Stimulated activated CD8-positive, alpha-beta memory T cell treated with anti-CD3 and anti-CD28 coated beads, Interleukin-15, amount 100 ng/mL, for 1 hour (primary cell): Measurements from ENCODE around the gene DUSP8.
"Not testable (repeated sequence)": the region's sequence is repeated elsewhere in the genome, so short reads cannot be mapped to it uniquely, and the experiment has no call there.

Source experiments
- DNase-seq: peaks from one replicate; pipeline ENCODE4 v3.0.0-alpha.2; 2020; ENCODE audit warnings: low read depth

The DUSP8 gene, protein sequence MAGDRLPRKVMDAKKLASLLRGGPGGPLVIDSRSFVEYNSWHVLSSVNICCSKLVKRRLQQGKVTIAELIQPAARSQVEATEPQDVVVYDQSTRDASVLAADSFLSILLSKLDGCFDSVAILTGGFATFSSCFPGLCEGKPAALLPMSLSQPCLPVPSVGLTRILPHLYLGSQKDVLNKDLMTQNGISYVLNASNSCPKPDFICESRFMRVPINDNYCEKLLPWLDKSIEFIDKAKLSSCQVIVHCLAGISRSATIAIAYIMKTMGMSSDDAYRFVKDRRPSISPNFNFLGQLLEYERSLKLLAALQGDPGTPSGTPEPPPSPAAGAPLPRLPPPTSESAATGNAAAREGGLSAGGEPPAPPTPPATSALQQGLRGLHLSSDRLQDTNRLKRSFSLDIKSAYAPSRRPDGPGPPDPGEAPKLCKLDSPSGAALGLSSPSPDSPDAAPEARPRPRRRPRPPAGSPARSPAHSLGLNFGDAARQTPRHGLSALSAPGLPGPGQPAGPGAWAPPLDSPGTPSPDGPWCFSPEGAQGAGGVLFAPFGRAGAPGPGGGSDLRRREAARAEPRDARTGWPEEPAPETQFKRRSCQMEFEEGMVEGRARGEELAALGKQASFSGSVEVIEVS

DNA sequence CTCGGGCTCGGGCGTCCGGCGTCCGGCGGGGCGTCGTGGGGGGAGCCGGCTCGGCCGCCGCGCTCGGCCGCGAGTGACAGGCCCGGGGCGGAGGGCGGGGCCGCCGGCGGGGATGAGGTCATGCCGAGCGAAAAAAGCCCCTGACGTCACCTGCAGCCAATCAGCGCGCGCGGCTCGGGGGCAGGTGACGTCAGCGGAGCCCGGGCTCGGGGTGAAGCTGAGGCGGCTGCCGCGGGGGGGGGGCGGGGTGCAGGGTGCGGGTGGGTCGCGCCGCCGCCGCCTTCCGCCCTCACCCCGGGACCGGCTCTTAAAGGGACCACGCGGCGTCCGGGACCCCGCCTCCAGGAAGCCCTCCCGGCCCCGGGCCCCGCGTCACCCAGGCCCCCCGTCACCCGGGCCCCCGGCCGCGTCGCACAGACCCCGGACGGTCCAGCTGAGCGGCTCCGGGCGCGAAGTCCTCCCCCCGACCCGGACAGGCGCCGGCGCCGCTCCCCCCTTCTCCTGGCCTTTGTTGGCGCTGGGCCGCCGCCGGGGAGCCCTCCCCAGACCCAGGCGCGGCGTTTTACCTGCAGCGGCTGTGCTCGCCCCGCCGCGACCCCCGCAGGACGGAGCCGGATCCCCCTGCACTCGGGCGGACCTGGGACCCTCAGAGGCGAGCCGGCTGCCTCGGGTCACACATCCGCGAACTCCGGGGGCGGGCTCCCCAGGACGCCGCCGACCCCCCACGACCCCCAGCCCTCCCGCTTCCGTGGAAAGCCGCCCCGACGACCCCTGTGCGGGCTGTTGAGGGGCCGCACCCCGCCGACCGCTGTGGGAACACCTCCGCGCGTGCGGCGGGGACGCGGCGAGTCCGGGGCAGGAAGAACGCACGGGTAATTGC, at the start of gene DUSP8:
Gene DUSP8 (minus strand): TSS at position 75 of the 880 bp plus-strand sequence. CDS start 6,445 bp downstream, outside the sequence.
- DNase-seq: peak; percentile 87

DNA sequence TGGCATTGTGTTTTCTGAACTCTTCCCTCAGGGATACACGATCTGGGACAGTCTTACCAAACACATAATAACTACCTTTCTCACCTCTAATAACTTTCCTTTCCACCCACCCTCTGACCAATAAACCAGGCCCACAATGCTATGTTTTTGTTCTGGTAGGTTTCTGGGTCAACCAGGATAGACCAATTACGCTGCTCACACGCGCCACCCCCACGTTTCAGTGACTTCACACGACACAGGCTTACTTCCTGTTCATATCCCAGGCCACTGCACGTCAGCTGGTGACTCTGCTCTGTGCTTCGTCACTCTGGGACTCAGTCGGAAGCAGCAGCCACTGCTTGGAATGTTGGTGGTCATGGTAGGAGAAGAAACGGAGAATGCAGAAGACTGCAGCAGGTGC, 47.4 kb upstream of the DUSP8 start:
- DNase-seq: no peak

DNA sequence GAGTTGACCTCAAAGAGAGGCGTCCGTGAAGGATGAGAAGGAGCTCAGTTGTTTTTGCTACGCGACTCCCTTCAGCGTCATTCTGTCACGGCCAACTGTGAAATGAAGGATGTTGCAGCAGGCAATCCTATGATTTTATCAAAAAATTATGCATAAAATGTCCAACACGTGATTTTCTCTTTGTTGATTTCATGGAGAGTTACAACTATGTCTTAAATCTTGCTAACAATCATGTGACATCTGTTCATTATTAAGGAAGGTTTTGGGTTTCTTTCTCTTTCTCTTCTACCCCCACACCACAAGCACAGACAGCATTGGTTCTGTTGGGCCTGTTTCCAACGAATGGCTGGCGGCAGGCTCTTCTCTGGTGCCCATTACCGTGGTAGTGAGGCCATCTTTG, 46.2 kb upstream of the DUSP8 start:
- no peak for DNase-seq

DNA sequence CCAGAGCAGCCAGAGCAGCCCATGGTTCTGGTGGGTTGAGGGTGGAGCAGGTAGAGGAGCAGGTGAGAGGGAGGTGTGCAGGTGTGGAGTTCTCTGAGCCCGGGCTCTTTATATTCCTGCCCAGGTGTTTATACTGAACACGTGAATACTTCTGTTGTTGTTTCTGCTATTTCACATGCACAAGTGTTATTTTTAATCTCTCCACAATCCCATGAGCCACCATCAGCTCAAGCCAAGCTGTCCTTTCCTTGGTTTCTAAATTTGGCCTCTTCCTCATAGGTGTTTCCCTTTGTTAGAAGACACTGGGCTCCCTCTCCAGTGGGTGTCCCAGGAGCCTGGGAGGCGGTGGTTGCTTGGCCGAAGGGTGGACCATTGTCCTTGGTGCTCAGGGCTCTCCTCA, 36.3 kb upstream of the DUSP8 start, which contains the start of gene KRTAP5-3:
Gene KRTAP5-3 (minus strand): TSS at position 101 of the 400 bp plus-strand sequence. CDS start 78 bp downstream, at position 23.
- DNase-seq: no peak

DNA sequence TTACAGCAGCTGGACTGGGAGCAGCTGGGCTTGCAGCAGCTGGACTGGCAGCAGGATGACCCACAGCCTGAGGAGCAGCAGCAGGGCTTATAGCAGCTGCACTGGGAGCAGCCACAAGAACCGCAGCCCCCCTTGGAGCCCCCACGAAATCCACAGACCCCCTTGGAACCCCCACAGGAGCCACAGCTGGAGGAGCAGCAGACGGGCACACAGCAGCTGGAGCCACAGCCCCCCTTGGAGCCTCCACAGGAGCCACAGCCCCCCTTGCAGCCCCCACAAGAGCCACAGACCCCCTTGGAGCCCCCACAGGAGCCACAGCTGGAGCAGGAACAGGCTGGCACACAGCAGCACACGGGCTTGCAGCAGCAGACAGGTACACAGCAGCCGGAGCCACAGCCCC, 35.8 kb upstream of the DUSP8 start:
- not testable (repeated sequence) for DNase-seq

DNA sequence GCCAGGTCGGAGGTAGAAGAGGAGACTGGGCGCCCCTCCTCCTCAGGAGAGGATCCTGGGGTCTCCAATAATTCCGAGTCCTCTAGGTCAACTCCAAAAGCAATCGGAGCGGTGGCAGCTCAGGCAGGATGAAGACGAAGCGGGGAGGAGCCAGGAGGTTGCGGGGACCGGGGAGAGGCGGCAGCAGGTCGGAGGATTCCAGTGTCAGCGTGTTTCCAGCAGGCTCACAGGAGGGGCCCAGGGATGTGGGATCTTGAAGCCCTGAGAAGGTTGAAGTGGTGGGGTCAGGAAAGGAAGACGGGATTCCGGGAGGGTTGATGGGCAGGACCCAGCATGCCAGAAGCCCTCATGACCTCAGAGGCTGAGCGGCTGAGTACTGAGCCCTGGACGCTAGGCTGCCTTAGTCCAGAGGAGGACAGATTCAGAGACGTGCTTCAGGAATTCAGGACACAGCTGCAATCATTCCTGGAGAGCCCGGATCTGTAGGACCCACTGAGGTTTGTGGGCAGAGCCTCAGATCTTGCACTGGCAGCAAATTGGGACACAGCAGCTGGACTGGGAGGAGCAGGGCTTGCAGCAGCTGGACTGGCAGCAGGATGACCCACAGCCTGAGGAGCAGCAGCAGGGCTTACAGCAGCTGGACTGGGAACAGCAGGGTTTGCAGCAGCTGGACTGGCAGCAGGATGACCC, 35.2 kb upstream of the DUSP8 start:
- not testable (repeated sequence) for DNase-seq

DNA sequence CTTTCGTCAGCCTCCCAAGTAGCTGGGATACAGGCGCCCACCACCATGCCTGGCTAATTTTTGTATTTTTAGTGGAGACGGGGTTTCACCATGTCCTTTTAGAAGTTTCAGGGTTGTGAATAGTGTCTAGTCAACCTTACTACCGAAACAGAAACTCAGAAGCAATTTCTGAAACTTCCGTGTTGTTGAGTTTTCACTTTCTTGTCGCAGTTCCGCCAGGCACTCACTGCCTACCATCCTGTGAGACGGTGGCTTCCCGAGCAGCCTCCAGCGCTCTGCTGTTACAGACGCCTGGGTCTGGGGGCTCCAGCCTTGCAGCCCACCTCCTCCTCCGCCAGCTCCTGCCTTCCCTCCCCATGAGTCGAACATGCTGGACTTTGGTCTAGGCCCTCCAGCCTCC, 33.9 kb upstream of the DUSP8 start:
- DNase-seq: not testable (repeated sequence)

DNA sequence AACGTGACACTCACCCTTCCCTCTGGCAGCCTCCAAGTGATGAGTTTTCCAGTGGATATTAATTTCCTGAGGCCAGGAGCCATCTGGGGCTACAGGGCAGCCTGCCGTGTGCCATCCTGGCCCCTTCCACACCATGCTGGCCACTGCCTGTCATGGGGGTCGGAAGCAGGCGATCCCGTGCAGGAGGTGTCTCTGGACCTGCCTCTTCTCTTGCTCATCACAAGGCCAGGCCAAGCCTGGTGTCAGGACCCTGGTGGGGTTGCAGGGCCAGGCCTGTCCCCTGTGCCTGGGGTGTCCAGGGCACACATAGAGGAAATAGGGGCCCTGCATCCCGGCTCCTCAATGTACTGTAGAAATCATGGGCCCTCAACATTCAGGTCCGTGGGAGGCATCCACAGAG, 32.6 kb upstream of the DUSP8 start:
- no peak for DNase-seq

DNA sequence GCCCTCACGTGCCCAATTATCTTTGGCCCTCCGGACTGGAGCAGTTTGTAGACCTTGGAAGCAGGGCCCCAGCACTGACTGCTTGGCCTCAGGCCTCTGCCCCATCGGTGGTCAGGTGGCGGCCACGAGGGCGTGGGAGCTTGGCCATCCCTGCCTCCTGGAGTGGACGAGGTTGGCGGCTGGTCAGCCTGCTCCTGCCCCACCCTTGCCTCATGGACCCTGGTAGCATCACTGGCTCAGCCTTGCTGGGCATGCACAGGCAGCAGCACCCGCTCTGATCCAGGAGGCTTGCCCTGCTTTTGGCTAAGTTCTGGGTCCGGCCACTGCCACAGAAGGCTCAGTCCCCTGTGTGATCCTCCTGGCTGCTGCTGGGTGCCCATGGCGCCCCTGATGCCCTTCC, 32.1 kb upstream of the DUSP8 start:
- no peak for DNase-seq

DNA sequence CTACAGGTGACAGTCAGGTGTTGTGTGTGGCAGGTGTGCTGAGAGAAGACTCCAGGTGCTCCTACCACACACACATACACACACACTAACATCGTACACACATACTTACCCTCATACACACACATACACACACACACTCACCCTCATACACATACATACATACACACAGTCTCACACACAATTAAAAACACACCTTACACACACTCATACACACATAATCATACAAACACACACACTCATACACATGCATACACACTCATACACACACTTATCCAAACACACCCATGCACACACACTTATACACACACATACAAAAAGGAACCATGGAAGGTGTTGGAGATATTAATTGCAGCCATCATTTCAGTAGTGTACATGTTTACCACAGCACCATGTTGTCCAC, 31.6 kb upstream of the DUSP8 start:
- no peak for DNase-seq

DNA sequence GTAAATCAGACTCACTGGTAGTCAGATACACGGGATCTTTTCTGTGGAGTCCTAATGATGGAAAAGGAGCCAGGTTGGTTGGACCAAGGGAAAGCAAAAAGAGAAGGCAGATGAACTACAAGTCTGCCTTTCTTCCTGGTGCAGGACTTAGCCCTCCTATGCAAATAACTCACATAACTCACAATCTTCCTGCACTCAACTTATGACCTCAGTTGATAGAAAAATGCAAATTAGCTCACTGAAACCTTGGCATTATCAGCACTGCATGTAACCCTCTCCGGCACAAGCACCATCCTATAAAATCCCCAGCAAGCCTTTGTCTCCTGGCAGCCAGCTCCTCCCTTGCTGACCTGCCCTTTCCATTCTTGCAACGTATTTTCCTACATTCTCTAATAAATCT, 29.6 kb upstream of the DUSP8 start:
- DNase-seq: not testable (repeated sequence)

DNA sequence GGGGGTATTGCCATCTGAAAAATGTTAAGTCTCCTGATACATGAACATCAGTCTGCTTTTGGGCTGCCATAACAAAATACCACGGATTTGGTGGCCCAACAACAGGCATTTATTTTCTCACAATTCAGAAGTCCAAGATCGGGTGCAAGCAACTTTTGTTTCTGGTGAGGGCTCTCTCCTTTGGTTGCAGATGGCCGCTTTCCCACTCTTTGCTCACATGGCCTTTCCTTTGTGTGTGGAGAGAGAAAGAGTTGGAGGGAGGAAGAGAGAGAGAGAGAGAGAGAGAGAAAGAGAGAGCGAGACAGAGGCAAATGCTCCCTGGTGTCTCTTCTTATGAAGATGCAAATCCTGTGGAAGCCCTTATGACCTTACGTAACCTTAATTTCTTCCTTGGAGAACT, 28.6 kb upstream of the DUSP8 start:
- no peak for DNase-seq

DNA sequence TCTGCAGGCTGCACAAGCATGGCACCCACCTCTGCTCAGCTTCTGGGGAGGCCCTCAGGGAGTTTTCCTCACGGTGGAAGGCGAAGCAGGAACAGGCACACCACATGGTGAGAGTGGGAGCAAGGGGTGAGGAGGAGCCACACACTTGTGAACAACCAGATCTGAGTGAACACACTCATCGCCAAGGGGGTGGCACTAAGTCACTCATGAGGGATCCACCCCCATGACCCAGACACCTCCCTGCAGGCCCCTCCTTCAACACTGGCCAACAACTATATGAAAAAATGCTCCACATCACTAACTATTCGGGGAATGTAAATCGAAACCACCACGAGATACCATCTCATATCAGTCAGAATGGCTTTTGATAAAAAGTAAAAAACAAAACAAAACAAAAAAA, 26.7 kb upstream of the DUSP8 start:
- DNase-seq: no peak

DNA sequence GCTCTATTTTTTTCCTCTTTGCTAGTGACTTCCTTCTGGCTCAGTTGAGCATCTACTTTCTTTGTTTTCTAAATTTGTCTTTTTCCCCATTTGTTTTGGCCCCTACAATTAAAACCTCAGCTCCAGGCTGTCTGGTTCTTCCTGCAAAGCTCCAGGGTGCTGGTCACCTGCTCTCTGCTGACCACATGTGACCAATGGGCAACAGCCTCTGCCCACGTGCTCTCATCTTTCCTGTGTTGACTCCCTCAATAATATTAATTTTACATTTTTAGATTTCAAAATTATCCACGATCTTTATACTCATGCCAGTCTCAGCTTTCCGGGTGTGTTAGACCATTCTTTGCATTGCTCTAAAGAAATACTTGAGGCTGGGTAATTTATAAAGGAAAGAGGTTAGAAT, 26.3 kb upstream of the DUSP8 start:
- DNase-seq: not testable (repeated sequence)

DNA sequence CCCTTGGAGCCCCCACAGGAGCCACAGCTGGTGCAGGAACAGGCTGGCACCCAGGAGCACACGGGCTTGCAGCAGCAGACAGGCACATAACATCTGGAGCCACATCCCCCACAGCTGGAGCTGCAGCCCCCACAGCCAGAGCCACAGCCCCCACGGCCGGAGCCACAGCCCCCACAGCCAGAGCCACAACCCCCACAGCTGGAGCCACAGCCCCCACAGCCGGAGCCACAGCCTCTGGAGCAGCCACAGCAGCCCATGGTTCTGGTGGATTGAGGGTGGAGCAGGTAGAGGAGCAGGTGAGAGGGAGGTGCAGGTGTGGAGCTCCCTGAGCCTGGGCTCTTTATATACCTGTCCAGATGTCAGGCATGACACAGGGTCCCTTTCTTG, 25.9 kb upstream of the DUSP8 start, which contains the start of gene KRTAP5-2:
Gene KRTAP5-2 (minus strand): TSS at position 301 of the 387 bp plus-strand sequence. CDS start 44 bp downstream, at position 257.
- no peak for DNase-seq

DNA sequence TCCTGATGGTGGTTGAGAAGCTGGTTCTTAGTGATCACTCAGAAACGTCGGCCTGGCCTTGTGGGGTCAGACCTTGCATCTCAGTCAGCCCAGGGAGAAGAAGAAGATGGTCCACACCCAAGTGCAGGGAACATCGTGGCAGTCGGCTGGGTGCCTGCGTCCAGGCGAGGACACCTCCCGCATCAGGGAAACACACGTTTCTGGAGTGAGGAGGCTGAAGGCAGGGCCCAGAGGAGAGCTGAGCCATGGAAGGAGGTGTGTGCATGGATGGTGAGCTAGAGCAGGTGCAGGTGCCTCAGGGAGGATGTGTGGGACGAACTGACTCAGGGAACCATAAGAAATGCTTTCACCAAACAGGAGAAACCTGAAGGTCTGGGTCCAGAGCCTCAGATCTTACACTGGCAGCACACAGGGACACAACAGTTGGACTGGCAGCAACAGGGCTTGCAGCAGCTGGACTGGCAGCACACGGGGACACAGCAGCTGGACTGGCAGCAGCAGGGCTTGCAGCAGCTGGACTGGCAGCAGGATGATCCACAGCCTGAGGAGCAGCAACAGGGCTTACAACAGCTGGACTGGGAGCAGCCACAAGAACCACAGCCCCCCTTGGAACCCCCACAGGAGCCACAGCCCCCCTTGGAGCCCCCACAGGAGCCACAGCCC, 25.4 kb upstream of the DUSP8 start:
- DNase-seq: no peak

DNA sequence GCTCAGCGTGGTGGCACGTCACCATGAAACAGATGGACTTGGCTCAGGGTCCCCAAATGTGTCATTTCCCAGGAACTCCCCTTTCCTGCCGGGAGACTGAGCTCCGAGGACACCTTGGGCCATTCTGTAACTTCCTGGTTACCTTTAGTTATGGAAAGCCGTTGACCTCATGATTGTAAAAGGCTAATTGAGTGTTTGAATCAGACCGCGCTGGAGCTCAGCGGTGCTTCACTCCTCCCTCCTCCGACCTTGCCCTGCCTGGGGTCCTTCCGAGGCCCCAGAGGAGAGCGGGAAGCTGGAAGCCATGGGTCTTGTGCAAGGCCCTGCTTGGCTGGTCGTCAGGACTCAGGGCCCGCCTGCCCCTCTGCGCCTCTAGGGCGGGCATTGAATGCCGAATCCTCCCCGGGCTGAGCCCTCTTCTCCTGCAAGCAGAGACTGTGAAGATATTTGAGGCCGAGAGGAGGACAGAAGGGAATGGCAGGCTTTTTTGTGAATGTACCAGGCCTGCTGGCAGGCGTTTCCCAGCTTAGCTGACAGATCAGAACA, 24.6 kb upstream of the DUSP8 start:
- not testable (repeated sequence) for DNase-seq

DNA sequence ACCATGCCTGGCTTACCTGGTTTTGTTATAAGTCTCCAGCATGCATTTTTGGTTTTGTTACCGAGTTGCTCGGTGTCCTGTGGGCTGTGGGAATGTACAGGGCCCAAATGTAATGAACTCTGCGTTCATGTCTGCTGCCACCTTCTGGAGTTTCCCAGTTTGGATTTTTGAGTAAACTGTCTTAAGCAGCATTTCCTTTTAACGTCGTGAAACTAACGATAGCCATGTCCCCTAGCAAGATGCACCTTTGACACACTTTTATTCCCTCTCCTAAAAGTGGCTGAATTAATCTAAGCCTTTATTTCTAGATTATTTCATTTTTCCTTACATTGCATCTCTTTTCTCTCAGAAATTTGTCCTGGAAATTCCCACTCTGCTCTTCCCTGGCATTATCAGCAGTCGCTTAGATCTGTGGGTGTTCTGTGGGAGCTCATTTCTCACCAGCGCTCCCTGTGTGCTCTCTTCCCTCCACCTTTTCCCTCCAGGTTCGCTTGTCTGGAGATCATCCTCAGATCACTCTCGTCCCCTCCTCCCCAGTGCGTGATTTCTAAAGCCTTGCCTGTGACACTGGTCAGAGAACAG, 24.0 kb upstream of the DUSP8 start:
- not testable (repeated sequence) for DNase-seq

DNA sequence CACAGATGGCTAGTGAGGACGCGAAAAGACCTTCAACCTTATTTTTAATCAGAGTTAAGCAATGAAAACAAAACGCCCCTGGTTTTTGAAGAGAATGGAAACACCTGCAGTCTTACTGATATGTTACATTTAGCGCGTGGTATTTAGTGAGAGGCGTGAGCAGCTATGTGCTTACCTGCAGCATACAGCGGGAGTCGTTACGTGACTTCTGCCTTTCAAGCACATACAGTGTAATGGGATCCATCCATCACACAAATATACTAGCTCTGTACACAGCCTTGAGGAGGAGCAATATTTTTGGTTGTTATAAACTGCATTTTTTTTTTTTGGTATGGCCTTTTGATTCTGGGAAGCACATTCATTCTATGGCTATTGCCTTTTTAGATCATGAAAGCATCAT, 20.6 kb upstream of the DUSP8 start:
- no peak for DNase-seq

DNA sequence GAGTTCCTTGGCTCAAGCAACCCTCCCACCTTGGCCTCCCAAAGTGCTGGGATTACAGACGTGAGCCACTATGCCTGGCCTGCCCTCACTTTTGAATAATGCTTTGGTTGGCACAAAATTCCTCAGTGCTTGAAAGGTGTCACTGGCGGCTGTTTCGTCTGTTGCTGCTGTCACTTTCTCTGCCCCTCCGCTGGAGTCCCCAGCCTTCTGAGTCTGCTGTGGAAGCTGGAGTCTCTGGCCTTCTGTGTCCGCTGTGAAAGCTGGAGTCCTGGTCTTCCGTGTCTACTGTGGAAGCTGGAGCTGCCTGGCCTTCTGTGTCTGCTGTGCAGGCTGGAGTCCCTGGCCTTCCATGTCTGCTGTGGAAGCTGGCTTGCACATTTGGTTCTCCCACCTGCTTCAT, 17.9 kb upstream of the DUSP8 start:
- no peak for DNase-seq
